GM12875 (cell line): ENCODE data around the gene ASB12.

Experiments
- H3K4me3 ChIP-seq: one replicate; pipeline ENCODE4 v1.5.1; 2011; ENCODE audit warnings: low read depth, low read length, control low read depth
- TF ChIP-seq, protein P1 (sequence below): IDR thresholded peaks from 2 replicates; pipeline ENCODE4 v1.5.1; 2011; ENCODE audit warnings: low read depth, mild to moderate bottlenecking, control low read depth, inconsistent platforms, low read length, moderate library complexity, borderline replicate concordance; ENCODE audit not compliant: insufficient read depth

Gene ASB12

DNA sequence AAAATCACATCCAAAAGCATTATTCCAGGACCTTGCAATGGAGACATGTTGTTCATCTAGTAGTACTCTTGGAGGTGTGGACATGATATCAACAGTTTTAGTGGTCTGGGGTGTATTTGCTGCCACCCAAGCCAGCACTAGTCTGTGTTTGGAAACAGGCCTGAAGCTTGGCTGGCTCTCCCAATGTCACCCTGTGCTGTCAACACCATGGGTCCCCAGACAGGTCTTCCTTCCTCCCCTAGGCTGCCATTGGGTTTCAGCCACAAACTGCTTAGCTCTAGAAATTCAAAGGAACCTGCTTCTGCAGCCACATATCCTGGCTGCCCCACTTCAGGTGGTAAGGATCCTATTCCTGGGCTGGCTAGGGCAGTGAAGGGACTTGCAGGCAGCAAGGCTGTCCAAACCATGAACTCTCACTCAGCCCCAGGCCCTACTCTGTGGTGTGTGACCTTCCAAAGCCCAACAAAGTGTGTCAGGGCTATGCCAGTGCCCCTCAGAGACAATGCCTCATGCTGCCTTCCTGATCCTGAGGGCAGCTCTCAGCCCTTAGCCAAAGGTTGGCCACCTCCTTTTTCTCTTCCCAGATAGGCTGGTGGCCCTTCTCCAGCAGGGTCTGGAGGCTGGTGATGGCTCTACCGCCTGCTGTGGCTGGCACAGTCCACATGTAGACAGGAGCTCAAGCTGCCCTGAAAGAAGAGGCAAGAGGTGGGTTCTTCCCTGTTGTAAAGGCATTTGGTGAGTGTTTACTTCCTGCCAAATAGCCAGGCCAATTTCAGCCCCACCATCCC is 43.2 kb downstream of the ASB12 start:
- no peak overlapping the region for H3K4me3 ChIP-seq
- TF ChIP-seq, protein P1, sequence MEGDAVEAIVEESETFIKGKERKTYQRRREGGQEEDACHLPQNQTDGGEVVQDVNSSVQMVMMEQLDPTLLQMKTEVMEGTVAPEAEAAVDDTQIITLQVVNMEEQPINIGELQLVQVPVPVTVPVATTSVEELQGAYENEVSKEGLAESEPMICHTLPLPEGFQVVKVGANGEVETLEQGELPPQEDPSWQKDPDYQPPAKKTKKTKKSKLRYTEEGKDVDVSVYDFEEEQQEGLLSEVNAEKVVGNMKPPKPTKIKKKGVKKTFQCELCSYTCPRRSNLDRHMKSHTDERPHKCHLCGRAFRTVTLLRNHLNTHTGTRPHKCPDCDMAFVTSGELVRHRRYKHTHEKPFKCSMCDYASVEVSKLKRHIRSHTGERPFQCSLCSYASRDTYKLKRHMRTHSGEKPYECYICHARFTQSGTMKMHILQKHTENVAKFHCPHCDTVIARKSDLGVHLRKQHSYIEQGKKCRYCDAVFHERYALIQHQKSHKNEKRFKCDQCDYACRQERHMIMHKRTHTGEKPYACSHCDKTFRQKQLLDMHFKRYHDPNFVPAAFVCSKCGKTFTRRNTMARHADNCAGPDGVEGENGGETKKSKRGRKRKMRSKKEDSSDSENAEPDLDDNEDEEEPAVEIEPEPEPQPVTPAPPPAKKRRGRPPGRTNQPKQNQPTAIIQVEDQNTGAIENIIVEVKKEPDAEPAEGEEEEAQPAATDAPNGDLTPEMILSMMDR = no peak

DNA sequence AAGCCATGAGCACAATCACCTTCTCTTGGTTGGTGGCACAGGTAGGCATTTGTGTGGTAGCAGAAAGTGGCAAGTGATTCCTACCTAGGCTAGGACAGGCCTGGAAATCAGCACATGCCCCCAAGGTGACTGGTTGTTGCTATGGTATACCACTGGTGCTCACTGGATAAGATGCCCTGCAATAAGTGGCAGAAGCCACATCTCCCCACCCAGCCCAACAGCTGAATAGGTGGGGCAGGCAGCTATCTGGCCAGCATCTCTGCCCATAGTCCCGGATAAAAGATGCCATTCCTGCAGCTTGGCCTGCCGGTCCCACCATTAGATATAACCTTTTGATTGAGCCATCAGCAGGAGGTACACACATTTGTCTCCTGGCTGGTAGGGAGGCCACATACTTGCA is 46.0 kb downstream of the ASB12 start:
- no peak overlapping the region for H3K4me3 ChIP-seq
- TF ChIP-seq, protein P1 = no peak

DNA sequence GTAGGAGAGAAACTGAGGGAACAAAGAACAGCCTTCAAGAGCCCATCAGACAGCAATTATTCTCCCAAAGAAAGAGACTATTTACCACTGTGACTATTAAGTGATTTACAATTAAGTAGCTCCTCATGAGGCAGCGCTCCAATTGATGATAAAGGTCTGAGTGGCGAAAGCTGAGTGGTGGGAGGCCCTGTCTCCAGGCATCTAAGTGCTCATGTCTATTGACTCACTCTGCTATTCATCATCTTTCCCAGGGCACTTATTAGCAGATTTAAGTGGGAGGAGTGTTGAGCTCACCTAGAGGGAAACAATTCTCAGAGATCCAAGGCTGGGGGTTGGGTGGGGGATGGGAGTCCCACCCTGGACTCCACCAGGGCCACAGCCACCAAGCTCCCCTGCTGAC is 48.2 kb downstream of the ASB12 start:
- TF ChIP-seq, protein P1 = no peak

GRCh38 chrX:64176876-64177275 is 53.5 kb downstream of the ASB12 start:
- TF ChIP-seq, protein P1 = no peak
- H3K4me3 ChIP-seq = no peak overlapping the region

More for the DNA sequence above, 48.2 kb downstream of the ASB12 start:
- H3K4me3 ChIP-seq = no peak overlapping the region
